ENCODE data around the gene LCT. TPM values are rescaled to one million over a fixed set of nuclear protein-coding genes. Genes with fewer than 3 reads are reported as not detected.

Gene LCT
- total and polyA plus RNA-seq, 4 donors, result 0.01 to 0.06 (median 0.02) TPM; not detected in 1

DNA sequence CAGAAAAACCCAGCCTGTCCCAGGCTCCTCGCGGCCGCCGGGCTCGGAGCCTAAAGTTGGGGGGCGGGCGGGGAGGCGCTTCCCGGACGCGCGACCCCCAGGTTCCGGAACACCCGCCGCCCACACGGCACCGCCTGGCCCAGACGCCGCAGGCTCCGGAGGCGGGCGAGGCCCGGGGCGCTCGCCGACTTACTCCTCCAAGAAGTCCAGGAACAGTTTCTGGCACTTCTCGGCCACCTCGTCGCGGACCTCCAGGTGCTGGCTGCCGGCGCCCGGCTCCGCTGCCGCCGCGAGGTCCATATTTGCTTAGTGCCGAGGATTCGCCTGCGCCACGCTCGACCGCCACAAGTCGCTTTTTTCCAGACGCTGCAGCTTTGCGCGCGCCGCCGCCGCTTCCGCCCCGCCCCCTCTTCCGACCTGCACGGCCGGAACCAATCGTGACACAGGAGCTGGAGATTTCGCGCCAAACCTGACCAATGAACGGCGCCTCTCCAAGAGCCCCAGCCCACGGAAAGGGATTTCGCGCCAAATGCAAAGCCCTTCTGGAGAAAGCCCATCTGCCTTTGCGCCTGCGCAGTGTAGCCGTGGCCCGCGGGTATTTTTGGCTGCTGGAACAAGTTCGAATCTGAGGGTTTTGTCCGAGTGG, 39.2 kb upstream of the LCT start, which contains the start of gene MCM6:
MCM6 (minus strand) TSS at position 378 of the 646 bp plus-strand sequence; CDS start at position 300, 78 bp downstream.
- TF ChIP-seq, protein P1, sequence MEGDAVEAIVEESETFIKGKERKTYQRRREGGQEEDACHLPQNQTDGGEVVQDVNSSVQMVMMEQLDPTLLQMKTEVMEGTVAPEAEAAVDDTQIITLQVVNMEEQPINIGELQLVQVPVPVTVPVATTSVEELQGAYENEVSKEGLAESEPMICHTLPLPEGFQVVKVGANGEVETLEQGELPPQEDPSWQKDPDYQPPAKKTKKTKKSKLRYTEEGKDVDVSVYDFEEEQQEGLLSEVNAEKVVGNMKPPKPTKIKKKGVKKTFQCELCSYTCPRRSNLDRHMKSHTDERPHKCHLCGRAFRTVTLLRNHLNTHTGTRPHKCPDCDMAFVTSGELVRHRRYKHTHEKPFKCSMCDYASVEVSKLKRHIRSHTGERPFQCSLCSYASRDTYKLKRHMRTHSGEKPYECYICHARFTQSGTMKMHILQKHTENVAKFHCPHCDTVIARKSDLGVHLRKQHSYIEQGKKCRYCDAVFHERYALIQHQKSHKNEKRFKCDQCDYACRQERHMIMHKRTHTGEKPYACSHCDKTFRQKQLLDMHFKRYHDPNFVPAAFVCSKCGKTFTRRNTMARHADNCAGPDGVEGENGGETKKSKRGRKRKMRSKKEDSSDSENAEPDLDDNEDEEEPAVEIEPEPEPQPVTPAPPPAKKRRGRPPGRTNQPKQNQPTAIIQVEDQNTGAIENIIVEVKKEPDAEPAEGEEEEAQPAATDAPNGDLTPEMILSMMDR (IDR thresholded peaks at IDR 0.05; ENCODE audit: control extremely low read depth, extremely low read depth), result no peak
- H3K4me3 ChIP-seq, result peak within 1 kb of the TSS; percentile 53
- H3K9ac ChIP-seq (ENCODE audit: insufficient read depth in 1 of 2, low read length in 2 of 2), result peak within 1 kb of the TSS; percentile 34 to 72
- peaks cover 0 to 2% (median 0%) of the 10 kb centered on the region in 4 donors for H3K9me3 ChIP-seq (ENCODE audit: control insufficient read depth in 4 of 4, insufficient read depth in 3 of 4, low read length in 3 of 4)
- H3K27me3 ChIP-seq (ENCODE audit: control insufficient read depth in 3 of 3, insufficient read depth in 3 of 3, low read length in 2 of 3), result no peaks in the 10 kb centered on the region
- peaks cover 0 to 4% (median 2%) of the 10 kb centered on the region in 4 donors for H3K36me3 ChIP-seq (ENCODE audit: control insufficient read depth in 4 of 4, insufficient read depth in 4 of 4, low read length in 4 of 4)
- ATAC-seq (ENCODE audit: insufficient read depth, low FRiP score) (peak; percentile 98), DNase-seq (peak; percentile 99 to 100 (median 99))
- H3K27ac ChIP-seq (ENCODE audit: low read depth in 1 of 2, low read length in 1 of 2), result peak within 1 kb of the TSS; percentile 61 to 78
- 0% methylated on average over 62 to 71 of the region's 71 CpGs for whole genome bisulfite sequencing, 2 donors
- peaks cover 0 to 16% (median 3%) of the 10 kb centered on the region in 5 donors for H3K4me1 ChIP-seq (ENCODE audit: control insufficient read depth in 5 of 5, insufficient read depth in 5 of 5, low read length in 5 of 5)

DNA sequence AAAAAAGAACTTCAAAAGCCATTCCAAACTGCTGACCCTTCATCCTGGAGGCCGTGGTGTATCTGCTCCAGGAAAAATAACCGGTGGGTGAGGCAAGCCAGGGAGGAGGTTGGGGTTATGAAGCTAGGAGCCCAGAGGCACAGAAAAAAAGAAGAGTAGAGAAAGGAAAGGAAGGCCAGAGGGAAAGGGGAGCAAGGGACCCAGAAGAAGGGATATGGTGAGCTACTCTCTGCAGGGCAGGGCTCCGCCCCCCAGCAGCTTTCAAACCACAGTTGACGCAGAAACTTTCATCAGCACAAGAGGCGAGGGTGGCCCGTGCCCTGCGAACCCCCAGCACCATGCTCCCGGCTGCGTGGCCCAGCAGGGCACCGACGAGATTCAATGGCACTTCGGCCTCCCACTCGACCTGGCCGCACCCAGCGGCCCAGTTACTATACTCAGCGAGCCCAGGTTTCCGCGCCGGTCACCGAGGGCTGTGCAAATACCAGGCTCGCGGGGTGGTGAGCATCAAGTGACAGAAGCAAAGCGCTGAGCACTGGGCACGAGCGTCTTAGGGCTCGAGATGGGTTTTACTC, 38.6 kb upstream of the LCT start:
- Histone ChIP-seq H3K27ac (ENCODE audit: low read depth in 1 of 2, low read length in 1 of 2) (peak overlapping the region; percentile 61 to 78), H3K4me3 (peak overlapping the region; percentile 53), H3K9ac (ENCODE audit: insufficient read depth in 1 of 2, low read length in 2 of 2) (peak overlapping the region; percentile 3 to 72), H3K9me3 (ENCODE audit: control insufficient read depth in 4 of 4, insufficient read depth in 3 of 4, low read length in 3 of 4) (peaks cover 0 to 2% (median 0%) of the 10 kb centered on the region in 4 donors), H3K4me1 (ENCODE audit: control insufficient read depth in 5 of 5, insufficient read depth in 5 of 5, low read length in 5 of 5) (peaks cover 0 to 16% (median 3%) of the 10 kb centered on the region in 5 donors), H3K36me3 (ENCODE audit: control insufficient read depth in 4 of 4, insufficient read depth in 4 of 4, low read length in 4 of 4) (peaks cover 0 to 7% (median 3%) of the 10 kb centered on the region in 4 donors), H3K27me3 (ENCODE audit: control insufficient read depth in 3 of 3, insufficient read depth in 3 of 3, low read length in 2 of 3) (no peaks in the 10 kb centered on the region)
- DNase-seq (peak; percentile 52 to 57 (median 56)), ATAC-seq (ENCODE audit: insufficient read depth, low FRiP score) (peak; percentile 71)
- 2% methylated on average over 26 of the region's 26 CpGs for WGBS, 2 donors
- TF ChIP-seq, protein P1 (IDR thresholded peaks at IDR 0.05; ENCODE audit: control extremely low read depth, extremely low read depth), result no peak

DNA sequence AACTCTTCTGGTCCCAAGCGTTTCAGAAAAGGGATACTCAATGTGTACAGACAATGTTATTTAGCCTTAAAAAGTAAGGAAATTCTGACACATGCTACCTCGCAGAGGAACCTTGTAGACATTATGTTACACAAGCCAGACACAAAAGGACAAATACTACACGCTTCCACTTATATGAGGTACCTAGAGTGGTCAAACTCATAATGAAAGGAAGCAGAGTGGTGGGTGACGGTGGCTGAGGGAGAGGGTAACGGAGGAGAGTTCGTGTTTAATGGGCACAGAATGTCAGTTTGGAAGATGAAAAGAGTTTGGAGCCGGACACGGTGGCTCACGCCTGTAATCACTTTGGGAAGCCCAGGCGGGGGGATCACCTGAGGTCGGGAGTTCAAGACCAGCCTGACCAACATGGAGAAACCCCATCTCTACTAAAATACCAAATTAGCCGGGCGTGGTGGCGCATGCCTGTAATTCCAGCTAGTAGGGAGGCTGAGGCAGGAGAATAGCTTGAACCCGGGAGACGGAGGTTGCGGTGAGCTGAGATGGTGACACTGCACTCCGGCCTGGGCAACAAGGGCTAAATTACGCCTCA, 37.9 kb upstream of the LCT start:
- Histone ChIP-seq H3K27me3 (ENCODE audit: control insufficient read depth in 3 of 3, insufficient read depth in 3 of 3, low read length in 2 of 3) (no peaks in the 10 kb centered on the region), H3K27ac (ENCODE audit: low read depth in 1 of 2, low read length in 1 of 2) (no peak overlapping the region), H3K9me3 (ENCODE audit: control insufficient read depth in 4 of 4, insufficient read depth in 3 of 4, low read length in 3 of 4) (peaks cover 0 to 2% (median 0%) of the 10 kb centered on the region in 4 donors), H3K4me3 (no peak overlapping the region), H3K9ac (ENCODE audit: insufficient read depth in 1 of 2, low read length in 2 of 2) (no peak overlapping the region), H3K4me1 (ENCODE audit: control insufficient read depth in 5 of 5, insufficient read depth in 5 of 5, low read length in 5 of 5) (peaks cover 0 to 16% (median 3%) of the 10 kb centered on the region in 5 donors), H3K36me3 (ENCODE audit: control insufficient read depth in 4 of 4, insufficient read depth in 4 of 4, low read length in 4 of 4) (peaks cover 2 to 10% (median 5%) of the 10 kb centered on the region in 4 donors)
- 81 to 85% methylated on average over 19 of the region's 19 CpGs for WGBS, 2 donors
- TF ChIP-seq, protein P1 (IDR thresholded peaks at IDR 0.05; ENCODE audit: control extremely low read depth, extremely low read depth), result no peak
- no peak for DNase-seq
- no peak for ATAC-seq (ENCODE audit: insufficient read depth, low FRiP score)
